ENCODE results near the gene KRT34.

DNA sequence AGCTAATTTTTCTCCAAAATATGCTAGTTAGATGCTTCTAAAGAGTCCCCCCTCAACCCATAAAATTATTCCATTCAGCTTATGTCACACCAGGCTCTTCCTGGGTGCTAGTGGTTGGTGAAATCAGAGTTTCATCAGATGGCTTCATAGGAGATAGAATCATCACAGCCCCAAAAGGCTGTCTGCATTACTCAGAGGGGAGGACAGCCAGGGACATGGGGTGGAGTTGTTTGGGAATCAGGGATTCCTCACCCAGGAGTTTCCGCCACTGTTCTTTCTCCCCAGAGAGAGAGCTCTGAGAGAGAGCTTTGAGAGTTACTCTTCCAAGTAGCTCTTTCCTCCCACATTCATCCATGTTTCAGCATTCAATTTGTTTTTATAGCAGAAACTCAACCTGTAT lies 288 bp upstream of the KRT34 start:
- TF ChIP-seq, protein P1, sequence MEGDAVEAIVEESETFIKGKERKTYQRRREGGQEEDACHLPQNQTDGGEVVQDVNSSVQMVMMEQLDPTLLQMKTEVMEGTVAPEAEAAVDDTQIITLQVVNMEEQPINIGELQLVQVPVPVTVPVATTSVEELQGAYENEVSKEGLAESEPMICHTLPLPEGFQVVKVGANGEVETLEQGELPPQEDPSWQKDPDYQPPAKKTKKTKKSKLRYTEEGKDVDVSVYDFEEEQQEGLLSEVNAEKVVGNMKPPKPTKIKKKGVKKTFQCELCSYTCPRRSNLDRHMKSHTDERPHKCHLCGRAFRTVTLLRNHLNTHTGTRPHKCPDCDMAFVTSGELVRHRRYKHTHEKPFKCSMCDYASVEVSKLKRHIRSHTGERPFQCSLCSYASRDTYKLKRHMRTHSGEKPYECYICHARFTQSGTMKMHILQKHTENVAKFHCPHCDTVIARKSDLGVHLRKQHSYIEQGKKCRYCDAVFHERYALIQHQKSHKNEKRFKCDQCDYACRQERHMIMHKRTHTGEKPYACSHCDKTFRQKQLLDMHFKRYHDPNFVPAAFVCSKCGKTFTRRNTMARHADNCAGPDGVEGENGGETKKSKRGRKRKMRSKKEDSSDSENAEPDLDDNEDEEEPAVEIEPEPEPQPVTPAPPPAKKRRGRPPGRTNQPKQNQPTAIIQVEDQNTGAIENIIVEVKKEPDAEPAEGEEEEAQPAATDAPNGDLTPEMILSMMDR (IDR thresholded peaks at IDR 0.05; ENCODE audit: low read depth, low read length), result no peak
- TF ChIP-seq POLR2A (IDR thresholded peaks at IDR 0.05; ENCODE audit: extremely low read depth, insufficient read length), result no peak
